CD4-positive, alpha-beta T cell treated with Interferon alpha-2 for 1 hour (primary cell): Measurements from ENCODE around the gene TRRAP.
"Not testable (repeated sequence)": the region's sequence is repeated elsewhere in the genome, so short reads cannot be mapped to it uniquely, and the experiment has no call there.

Source experiments
- DNase-seq, 2 donors: peaks; one replicate each; pipeline ENCODE4 v3.0.0-alpha.2; 2020 to 2022

The TRRAP gene

DNA sequence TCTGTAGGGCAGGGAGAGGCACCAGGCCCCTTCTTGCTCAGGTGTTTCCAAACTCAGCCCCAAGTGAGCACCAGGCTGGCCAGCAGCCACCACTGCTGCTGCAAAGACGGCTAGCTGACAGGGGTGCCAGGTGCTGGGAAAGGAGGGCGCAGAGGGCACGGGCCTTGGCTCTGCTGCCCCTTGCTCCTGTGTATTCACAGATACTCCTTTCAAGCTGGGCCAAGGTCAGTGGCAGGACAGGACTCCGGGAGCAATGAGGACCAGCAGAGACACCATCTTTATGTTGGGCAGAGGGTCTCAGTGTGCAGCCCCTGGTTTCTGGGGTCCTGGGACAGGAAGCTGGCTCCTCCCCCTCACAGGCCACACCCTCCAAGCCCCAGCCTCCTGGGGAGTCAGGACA is 155.4 kb downstream of the TRRAP start:
- DNase-seq: no peak

GRCh38 chr7:99034932-99035722 is 156.8 kb downstream of the TRRAP start:
- DNase-seq: no peak

- no peak for DNase-seq
These were observed 157.6 kb downstream of the TRRAP start for GRCh38 chr7:99035723-99036545.

DNA sequence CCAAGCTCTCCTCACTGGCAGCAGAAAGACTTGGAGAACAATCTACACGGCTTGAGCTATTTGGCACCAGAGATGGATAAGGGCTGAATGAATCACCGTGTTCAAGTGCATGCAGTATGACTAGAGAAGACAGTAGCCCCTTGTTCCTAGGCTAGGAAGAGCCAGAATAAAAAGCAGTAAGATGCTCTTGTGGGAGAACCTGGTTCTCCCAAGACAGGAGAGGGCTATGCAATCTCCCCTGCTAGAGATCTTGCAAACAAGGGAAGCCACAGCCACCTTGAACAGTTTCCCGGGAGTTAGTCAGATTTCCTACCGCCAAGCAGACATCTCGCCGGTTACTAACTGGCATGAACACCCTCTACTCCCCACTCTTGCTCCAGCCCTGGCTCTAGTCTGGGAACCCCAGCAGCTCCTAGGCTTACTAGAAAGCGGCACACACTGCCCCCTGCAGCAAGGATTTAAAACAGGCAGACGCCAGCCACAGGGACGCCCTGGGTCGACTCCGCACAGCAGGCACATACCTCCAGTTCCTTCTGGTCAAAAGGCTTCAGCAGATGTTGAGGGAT is 158.3 kb downstream of the TRRAP start:
- DNase-seq: no peak

DNA sequence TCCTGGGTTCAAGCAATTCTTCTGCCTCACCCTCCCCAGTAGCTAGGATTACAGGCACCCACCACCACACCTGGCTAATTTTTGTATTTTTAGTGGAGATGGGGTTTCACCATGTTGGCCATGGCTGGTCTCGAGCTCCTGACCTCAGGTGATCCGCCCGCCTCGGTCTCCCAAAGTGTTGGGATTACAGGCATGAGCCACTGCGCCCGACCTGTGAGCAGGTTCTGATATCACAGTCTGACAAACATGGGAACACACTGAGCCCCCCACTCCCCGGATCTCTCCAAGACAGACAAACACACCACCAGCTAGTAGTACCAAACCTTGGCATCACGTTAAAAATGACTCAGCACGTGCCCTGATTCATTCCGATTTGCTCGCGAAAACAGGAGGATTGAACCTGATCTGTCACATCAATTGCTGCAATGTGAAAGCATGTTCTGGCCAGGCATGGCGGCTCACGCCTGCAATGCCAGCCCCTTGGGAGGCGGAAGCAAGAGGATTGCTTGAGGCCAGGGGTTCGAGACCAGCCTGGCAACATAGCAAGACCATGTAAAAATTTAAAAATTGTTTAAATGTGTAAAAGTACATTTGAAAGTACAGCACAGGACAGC is 159.1 kb downstream of the TRRAP start:
- no peak for DNase-seq

- DNase-seq: no peak
These were observed 159.9 kb downstream of the TRRAP start for GRCh38 chr7:99038086-99038855.

DNA sequence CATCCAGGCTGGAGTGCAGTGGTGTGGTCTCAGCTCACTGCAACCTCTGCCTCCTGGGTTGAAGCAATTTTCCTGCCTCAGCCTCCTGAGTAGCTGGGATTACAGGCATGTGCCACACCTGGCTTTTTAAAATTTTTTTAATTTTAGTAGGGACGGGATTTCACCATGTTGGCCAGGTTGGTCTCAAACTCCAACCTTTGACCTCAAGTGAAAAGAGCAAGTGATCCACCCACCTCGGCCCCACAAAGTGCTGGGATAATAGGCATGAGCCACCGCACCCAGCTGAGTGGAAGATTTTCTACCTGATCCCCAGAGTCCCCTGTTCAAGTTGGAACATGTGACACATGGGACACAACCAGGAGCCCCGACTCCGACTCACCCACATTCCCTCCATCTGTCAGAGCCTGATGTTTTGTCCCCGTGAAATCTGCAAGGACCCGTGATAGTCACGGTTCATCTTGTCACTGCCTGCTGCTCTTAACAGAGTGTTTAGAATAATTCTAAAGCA is 161.1 kb downstream of the TRRAP start:
- no peak for DNase-seq

DNA sequence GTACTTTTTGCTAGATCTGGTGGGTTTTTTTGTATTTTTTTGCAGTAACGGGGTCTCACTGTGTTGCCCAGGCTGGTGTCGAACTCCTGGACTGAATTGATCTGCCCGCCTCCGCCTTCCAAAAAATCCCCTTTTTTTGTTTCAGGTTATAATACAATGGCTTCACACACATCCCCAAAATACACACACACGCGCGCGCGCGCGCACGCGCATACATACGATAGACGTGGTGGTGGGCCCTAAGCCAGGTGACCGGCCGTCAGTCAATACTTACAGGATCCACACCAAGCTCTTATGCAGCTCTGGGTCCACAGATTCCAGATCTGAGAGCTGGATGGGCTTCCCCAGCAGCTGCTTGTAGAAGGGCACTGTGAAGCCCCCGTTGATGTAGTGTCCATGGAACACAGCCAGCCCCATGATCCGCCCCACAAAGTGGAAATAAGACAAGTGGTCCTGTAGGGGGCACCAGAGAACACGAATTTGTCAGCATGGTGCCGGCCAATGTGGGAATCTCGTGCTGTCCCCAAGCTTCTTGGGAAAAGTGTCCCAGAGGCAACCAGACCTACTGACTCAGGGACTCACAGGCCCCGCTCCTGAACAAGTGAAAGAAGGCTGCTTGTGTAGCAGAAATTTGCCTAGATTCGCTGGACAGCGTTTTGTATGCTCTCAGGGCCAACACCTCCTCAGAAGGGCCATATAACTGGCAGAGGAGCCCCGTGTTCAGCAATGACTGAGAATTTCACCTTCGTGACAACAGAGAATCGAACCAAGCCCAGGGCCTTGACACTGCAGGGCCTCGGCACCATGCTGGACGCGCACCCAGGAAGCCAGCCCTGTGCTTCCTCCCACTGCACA is 162.0 kb downstream of the TRRAP start:
- DNase-seq: peak; percentile 51 to 69

DNA sequence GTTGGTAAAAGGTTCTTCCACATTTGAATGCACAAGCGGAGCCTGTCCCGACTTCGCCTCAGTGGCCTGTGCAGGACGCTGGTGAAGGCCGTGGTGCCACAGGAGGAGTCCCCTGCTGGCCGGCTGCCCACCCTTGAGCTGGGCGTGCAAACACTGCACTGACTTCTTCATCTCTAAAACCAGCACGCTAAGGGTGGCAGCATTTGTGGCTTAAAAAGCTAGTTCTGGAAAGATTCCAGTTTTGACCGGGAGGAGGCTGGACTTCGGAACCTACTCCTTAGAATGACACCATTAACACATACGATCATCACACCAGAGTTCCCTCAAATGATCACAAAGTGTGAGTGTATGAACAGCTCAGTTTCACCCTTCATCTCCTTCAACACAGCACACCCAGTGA is 163.2 kb downstream of the TRRAP start:
- no peak for DNase-seq

DNA sequence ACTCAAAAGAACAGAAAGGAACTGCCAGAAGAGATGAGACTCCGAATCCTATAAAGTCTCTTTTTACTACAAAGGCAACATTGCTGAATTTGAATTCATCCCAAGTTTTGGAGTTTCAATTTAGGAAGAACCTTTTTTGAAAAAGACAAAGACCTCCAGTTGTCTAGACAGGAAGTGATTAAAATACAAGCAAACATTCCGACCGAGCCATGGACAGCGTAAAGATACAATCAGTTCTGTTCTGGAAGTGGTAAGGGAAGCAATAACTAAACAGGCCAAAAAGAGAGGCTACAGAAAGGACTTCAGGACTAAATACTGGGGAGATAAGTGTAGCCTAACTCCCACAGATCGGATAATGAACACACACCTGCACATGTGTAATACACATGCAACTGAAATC is 164.6 kb downstream of the TRRAP start:
- no peak for DNase-seq

DNA sequence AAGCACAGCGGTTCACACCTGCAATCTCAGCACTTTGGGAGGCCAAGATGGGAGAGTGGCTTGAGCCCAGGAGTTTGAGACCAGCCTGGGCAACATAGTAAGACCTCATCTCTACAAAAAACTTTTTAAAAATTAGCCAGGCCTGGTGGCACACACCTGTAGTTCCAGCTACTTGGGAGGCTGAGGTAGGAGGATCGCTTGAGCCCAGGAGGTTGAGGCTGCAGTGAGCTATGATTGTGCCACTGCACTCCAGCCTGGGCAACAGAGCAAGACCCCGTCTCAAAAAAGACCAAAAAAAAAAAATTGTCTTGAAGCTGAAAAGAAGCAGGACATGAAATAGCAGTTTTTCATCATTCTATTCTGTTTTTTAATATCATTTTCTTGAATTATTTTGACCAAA is 166.5 kb downstream of the TRRAP start:
- not testable (repeated sequence) for DNase-seq

GRCh38 chr7:99046262-99046661 is 167.9 kb downstream of the TRRAP start:
- DNase-seq: not testable (repeated sequence)

DNA sequence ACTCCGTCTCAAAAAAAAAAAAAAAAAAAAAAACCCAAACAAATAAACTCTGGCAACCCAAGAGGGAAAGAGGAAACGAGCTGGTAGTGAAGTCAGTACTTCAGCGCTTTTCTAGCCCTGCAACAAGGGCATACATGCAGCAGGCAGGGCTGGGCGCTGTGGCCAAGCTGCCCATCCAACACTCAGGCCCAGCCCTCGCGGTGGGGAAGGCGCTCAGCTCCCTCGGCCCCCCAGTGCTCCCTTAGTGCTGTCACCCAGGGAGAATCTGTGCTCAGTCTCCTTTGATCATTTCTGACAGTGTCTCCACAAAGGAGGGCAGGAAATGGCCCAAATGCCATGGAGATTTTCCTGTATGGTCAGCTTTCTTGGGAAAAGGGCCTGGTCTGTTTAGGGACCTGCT is 168.4 kb downstream of the TRRAP start:
- no peak for DNase-seq

GRCh38 chr7:99047526-99048077 is 169.3 kb downstream of the TRRAP start:
- no peak for DNase-seq

- no peak for DNase-seq
These were observed 172.6 kb downstream of the TRRAP start for GRCh38 chr7:99050971-99051370.

- no peak for DNase-seq
These were observed 176.4 kb downstream of the TRRAP start for GRCh38 chr7:99054781-99055180.

- no peak for DNase-seq
These were observed 182.9 kb downstream of the TRRAP start for GRCh38 chr7:99061001-99061776.
